DND-41 (cell line): ENCODE results near the gene PRKAR2A.

Experiments used
- ATAC-seq: fragments of 200-7000 bp; cut with Tn5 transposase; 3 replicates; pipeline ENCODE4 v1.9.1; 2021; ENCODE audit warnings: low read depth; ENCODE audit not compliant: insufficient read depth
- DNase-seq: peaks from one replicate; pipeline ENCODE4 v3.0.0-alpha.2; 2020
- H2AFZ ChIP-seq: 2 replicates; pipeline ENCODE4 v1.6.0; 2012; ENCODE audit warnings: low read depth, low read length
- H3K27ac ChIP-seq: 2 replicates; pipeline ENCODE4 v1.5.1; 2012; ENCODE audit warnings: low read length, inconsistent platforms
- H3K27me3 ChIP-seq: fragments of 200-600 bp; sonication (generic); 2 replicates; pipeline ENCODE4 v1.6.0; 2012; ENCODE audit warnings: low read length, mild to moderate bottlenecking, inconsistent platforms; ENCODE audit not compliant: insufficient read depth, poor library complexity
- H3K36me3 ChIP-seq: 2 replicates; pipeline ENCODE4 v1.5.1; 2012; ENCODE audit warnings: low read length, inconsistent platforms; ENCODE audit not compliant: insufficient read depth
- H3K4me1 ChIP-seq: 2 replicates; pipeline ENCODE4 v1.5.1; 2012; ENCODE audit warnings: mild to moderate bottlenecking, low read length; ENCODE audit not compliant: insufficient read depth
- H3K4me2 ChIP-seq: 2 replicates; pipeline ENCODE4 v1.6.0; 2012; ENCODE audit warnings: mild to moderate bottlenecking, moderate library complexity, low read length, inconsistent platforms; ENCODE audit not compliant: insufficient read depth
- H3K4me3 ChIP-seq, 2 experiments: fragments of 200-600 bp in 1 of 2; shearing (Covaris generic) in 1 of 2; 2 replicates each; pipeline ENCODE4 v1.5.1; 2012 to 2016; ENCODE audit warnings: inconsistent platforms in 2 of 2, low read length in 2 of 2, mild to moderate bottlenecking in 2 of 2, low read depth in 1 of 2, moderate library complexity in 1 of 2
- H3K79me2 ChIP-seq: 2 replicates; pipeline ENCODE4 v1.6.0; 2012; ENCODE audit warnings: low read length, inconsistent platforms; ENCODE audit not compliant: insufficient read depth
- H3K9ac ChIP-seq: 2 replicates; pipeline ENCODE4 v1.6.0; 2012; ENCODE audit warnings: low read depth, mild to moderate bottlenecking, inconsistent platforms, low read length, moderate library complexity
- H3K9me3 ChIP-seq: 2 replicates; pipeline ENCODE4 v1.5.1; 2012; ENCODE audit warnings: low read length, moderate library complexity, mild to moderate bottlenecking, inconsistent platforms; ENCODE audit not compliant: insufficient read depth, severe bottlenecking
- H4K20me1 ChIP-seq: 2 replicates; pipeline ENCODE4 v1.6.0; 2012; ENCODE audit warnings: low read length; ENCODE audit not compliant: insufficient read depth
- CTCF ChIP-seq: IDR thresholded peaks from 2 replicates; pipeline ENCODE4 v1.5.1; 2012; ENCODE audit warnings: borderline replicate concordance, low read length, moderate library complexity, mild to moderate bottlenecking; ENCODE audit not compliant: poor library complexity, severe bottlenecking; ENCODE audit errors: extremely low read depth
- EZH2 ChIP-seq: IDR thresholded peaks from 3 replicates; pipeline ENCODE4 v1.6.1; 2012; ENCODE audit warnings: borderline replicate concordance, low read depth, mild to moderate bottlenecking, moderate library complexity, low read length, inconsistent platforms; ENCODE audit not compliant: severe bottlenecking

Gene PRKAR2A

GRCh38 chr3:48847504-48848423 is at the start of gene PRKAR2A:
Gene PRKAR2A, minus strand, starts transcription at chr3:48847874. Its CDS starts 278 bp downstream, at chr3:48847596.
- Histone ChIP-seq H4K20me1 (no peaks in the 10 kb centered on the region), H3K4me2 (no peak within 1 kb of the TSS)

GRCh38 chr3:48896936-48897335 is 49.3 kb upstream of the PRKAR2A start:
- peaks cover 12% of the 10 kb centered on the region for H3K79me2 ChIP-seq
- no peak overlapping the region for H3K4me3 ChIP-seq
- H3K36me3 ChIP-seq, result no peaks in the 10 kb centered on the region
- no peaks in the 10 kb centered on the region for H3K9me3 ChIP-seq
- no peaks in the 10 kb centered on the region for H4K20me1 ChIP-seq
- H3K27me3 ChIP-seq, result no peaks in the 10 kb centered on the region
- DNase-seq (no peak), ATAC-seq (no peak)
- no peak overlapping the region for H3K9ac ChIP-seq
- no peak overlapping the region for H2AFZ ChIP-seq
- no peak for TF ChIP-seq CTCF
- no peak for TF ChIP-seq EZH2
- H3K27ac ChIP-seq, result no peak overlapping the region
- peaks cover 24% of the 10 kb centered on the region for H3K4me1 ChIP-seq
- H3K4me2 ChIP-seq, result no peak overlapping the region

More at GRCh38 chr3:48847504-48848423, at the start of gene PRKAR2A:
- Histone ChIP-seq H3K9me3 (no peaks in the 10 kb centered on the region), H3K27me3 (no peaks in the 10 kb centered on the region), H3K4me3 (no peak within 1 kb of the TSS), H3K36me3 (no peaks in the 10 kb centered on the region), H3K79me2 (no peaks in the 10 kb centered on the region), H3K9ac (no peak within 1 kb of the TSS), H3K27ac (no peak within 1 kb of the TSS), H3K4me1 (no peaks in the 10 kb centered on the region), H2AFZ (no peak within 1 kb of the TSS)
- DNase-seq (no peak), ATAC-seq (no peak)
- TF ChIP-seq CTCF, result no peak
- TF ChIP-seq EZH2, result no peak

GRCh38 chr3:48894516-48894915 is 46.8 kb upstream of the PRKAR2A start:
- H3K27me3 ChIP-seq, result no peaks in the 10 kb centered on the region
- H3K27ac ChIP-seq, result no peak overlapping the region
- H3K36me3 ChIP-seq, result no peaks in the 10 kb centered on the region
- H3K4me3 ChIP-seq, result no peak overlapping the region
- no peaks in the 10 kb centered on the region for H4K20me1 ChIP-seq
- TF ChIP-seq CTCF, result no peak
- TF ChIP-seq EZH2, result no peak
- H3K4me2 ChIP-seq, result no peak overlapping the region
- no peak overlapping the region for H3K9ac ChIP-seq
- H2AFZ ChIP-seq, result no peak overlapping the region
- DNase-seq (no peak), ATAC-seq (no peak)
- H3K9me3 ChIP-seq, result no peaks in the 10 kb centered on the region
- peaks cover 12% of the 10 kb centered on the region for H3K79me2 ChIP-seq
- peaks cover 22% of the 10 kb centered on the region for H3K4me1 ChIP-seq
